ENCODE data around the gene SPATA22.
"Not testable (repeated sequence)": the region's sequence is repeated elsewhere in the genome, so short reads cannot be mapped to it uniquely, and the experiment has no call there.

SPATA22 gene

GRCh38 chr17:3471599-3471998 is at the start of gene SPATA22:
TSS of gene SPATA22 (minus strand) at chr17:3471819. CDS start at chr17:3469325, 2,494 bp downstream.
- DNase-seq, result no peak

GRCh38 chr17:3519472-3519871 is 47.9 kb upstream of the SPATA22 start:
- DNase-seq, result not testable (repeated sequence)

DNA sequence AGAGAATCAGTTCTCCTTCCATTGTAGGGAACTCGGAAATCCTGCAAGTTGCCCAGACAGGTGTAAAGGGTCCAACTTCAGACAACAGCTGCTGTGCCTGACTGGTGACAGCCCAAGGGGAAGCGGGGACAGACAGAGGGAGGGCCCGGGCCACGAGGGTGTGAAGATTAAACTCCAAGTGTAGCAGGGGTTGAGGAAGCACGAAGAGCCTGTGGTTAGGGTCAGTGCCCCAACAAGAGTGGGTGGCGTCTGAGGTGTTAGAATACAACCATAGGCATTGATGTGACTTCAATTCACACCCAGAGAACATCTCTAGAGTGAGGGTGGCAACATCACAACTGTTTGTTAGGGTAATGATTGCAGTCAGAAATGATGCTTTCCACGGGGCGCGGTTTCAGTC is 43.3 kb upstream of the SPATA22 start:
- DNase-seq, result no peak

DNA sequence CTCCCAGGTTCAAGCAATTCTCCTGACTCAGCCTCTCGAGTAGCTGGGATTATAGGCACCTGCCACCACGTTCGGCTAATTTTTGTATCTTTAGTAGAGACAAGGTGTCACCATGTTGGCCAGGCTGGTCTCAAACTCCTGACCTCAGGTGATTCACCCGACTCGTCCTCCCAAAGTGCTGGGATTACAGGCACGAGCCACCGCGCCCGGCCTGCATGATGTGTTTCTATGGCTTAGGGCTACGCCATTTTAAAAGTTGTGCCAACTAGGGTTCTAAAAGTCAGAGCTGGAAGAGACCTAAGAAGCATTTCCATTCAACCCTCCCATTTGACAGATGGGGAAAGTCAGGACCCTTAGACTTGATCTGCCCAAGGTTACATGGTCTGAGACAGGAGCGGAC is 42.5 kb upstream of the SPATA22 start:
- not testable (repeated sequence) for DNase-seq

GRCh38 chr17:3513305-3514035 is 41.9 kb upstream of the SPATA22 start:
- no peak for DNase-seq

DNA sequence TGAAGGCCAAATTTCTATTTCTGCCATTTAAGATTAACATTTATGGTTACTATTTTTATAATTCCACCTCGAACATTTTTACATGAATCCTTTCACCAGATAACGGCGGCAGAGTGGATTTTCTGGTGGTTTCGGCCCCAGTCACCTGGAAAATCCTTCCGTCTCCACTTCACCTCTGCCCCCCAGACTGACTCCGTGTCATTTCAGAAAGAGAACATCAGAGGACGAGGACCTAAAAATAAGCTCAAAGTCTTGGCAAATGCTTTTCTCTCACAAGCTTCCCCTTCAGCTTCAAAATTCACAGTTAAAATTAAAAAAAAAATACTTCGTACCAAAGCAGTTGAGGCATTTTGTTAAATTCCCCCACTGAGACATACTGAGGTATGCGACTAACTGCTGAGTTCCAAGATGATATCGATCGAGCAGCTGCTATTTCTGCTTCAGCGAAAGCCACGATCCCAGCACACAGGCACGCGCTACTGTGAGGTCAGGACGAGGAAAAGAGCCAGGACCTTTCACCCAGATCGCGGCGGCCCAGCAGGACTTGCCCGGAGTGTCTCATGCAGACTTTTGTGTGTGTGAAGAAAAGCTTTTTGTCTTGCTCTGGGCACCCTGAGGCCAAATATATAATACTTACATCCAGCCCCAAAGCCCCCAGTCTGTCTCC is 41.0 kb upstream of the SPATA22 start:
- no peak for DNase-seq

GRCh38 chr17:3511852-3512504 is 40.4 kb upstream of the SPATA22 start:
- no peak for DNase-seq

GRCh38 chr17:3510090-3510489 is 38.5 kb upstream of the SPATA22 start:
- DNase-seq, result no peak

- no peak for DNase-seq
These were observed 36.2 kb upstream of the SPATA22 start for GRCh38 chr17:3507869-3508268.

DNA sequence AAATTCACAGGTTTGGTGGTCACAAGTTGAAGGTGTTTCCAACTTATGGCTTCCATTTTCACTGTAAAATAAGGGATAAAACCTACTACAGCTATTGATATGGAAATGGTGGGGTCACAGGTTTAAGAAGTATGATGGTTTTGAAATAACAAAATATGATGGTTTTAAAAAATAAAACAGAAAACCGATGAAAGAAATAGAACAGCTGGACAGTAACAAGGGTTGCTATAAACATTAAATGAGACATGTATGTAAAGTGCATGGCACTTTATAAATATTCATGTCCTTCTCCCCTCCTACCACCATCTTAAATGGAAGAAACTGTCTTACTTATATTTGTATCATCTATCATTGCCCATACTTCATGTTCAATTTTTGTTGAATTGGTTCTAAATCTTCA is 35.5 kb upstream of the SPATA22 start:
- no peak for DNase-seq

DNA sequence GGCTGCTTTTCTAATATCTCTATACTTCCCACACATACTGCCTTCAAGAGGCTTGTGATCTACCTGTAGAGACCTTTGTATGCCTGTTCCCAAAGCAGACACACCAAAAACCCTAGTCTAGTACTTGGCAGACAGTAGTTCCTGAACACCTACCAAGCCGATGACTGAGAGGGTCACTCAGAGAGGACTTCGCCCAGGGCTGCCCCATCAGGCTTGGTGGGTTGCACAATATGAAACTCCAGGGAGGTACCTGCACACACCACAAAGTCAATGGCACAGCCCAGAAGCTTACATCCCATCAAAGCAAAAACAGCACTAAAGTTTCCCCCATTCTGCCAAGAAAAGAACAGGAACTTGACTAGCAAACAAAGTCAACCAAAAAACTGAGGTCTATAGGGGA is 34.4 kb upstream of the SPATA22 start:
- no peak for DNase-seq

DNA sequence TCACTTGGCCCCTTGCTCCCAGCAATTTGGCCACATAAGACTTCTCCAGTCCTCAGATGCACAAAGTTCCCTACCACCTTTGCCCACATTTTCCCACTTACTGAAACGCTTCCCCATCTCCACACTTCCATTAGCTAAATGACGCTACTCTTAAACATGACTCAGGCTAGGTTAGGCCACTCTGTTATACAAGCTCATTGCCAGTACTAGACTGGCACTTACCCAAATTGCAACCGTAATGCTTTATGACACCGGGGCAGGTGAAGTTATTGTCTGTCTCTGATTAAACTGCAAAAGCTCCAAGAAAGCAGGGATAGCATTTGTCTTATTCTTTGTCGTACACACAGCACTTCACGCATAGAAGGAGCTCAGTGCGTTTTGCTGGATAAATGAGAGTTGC is 33.4 kb upstream of the SPATA22 start:
- no peak for DNase-seq

GRCh38 chr17:3503285-3503684 is 31.7 kb upstream of the SPATA22 start:
- DNase-seq, result no peak

DNA sequence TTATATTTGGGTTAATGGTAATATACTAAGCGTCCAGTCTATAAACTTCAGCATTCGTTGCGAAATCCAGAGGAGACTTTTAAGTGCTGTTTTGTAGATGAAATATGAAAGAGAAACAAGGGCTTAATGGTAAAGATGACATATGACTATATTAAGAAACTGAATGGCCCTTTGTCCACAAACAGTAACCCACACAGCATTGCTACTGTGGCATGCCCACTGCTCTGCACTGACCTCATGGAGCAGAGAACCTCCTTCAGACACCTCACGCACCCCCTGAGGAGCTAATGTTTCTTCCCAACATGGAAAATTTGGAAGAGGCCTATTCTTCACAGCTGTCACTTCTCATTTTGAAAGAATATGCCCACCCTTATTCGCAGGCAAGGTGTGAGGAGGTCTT is 30.8 kb upstream of the SPATA22 start:
- peak; percentile 1 for DNase-seq

DNA sequence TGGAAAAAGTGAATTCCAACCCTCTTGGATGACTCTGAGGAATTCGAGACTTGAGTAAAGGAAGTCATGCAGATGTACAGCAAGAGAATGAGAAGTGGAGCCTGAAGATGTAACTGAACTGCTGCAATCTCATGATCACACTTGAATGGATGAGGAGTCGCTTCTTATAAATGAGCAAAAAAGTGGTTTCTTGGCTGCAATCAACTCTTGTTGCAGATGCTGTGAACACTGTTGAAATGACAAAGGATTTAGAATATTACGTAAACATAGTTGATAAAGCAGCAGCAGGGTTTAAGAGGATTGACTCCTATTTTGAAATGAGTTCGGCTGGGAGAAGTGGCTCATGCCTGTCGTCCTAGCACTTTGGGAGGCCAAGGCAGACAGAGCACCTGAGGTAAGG is 29.7 kb upstream of the SPATA22 start:
- DNase-seq, result no peak

DNA sequence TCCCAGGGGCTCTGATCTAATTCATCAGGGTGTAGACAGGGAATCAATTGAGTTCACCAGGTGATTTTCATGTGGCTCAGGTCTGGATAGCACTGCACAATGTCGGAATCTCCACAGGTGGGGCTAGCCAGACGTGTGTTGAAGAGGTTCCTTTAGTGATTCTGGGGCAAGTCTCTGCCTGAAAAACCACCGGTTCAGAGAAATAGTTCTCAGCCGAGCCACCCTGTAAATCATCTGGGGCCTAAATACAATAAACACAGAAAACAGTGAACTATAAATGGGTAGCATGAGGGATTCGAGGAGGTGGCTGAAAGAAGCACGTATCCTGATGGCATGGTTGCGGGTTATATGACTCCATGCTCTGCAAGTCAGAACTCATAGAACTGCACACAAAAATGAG is 25.5 kb upstream of the SPATA22 start:
- no peak for DNase-seq

DNA sequence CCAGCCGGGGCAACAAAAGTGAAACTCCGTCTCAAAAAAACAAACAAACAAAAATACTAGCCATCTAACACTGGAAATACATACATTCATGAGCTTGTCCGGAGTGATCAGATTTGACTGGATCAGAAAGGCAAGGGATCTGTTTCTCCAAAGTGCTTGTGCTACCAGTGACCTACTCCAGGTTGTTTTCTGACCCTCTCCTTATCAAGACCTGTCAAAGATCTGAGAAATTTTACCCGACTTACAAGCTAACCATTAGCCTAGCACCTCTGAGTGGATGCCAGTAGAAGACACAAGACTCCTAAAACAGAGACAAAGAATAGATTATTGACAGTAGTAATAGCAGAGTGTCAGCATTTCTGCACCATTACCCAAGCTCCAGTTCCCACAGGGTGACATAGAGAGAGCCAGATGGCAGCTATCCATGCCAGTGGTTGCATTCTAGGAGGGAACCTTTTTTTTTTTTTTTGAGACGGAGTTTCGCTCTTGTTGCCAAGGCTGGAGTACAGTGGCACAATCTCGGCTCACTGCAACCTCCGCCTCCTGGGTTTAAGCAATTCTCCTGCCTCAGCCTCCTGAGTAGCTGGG is 14.0 kb upstream of the SPATA22 start:
- no peak for DNase-seq

DNA sequence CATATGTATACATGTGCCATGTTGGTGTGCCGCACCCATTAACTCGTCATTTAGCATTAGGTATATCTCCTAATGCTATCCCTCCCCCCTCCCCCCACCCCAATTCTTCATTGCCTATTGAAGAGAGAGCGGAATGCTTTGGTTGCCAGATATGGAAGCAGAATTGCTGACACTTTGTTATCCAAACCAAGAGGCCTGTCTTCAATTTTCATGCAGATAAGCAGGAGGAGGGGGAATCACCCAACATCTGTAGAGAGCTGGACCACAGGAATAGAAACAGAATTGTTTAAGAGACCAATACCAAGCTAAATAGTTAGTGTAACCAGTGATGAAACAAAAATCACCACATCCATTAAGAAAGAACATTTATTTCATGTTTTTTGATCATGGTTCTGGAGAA is 11.2 kb upstream of the SPATA22 start:
- no peak for DNase-seq

DNA sequence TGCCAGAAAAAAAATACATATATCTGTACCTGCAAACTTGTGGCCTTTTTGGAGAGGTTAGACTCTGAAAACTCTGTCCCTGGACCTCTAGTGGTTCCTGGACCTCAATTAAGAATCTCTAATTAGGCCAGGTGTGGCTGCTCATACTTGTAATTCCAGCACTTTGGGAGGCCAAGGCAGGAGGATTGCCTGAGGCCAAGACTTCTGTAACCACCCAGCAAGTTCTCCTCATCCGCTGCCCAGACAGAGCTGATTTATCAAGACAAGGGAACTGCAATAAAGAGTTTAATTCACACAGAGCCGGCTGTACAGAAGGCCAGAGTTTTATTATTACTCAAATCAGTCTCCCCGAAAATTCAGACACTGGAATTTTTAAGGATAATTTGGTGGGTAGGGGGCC is 8.4 kb upstream of the SPATA22 start:
- DNase-seq, result no peak

GRCh38 chr17:3475812-3476610 is 4.4 kb upstream of the SPATA22 start, which contains the start of gene ASPA:
TSS of gene ASPA (plus strand) at chr17:3475997. CDS start at chr17:3476160, 163 bp downstream.
- DNase-seq, result peak; percentile 1

DNA sequence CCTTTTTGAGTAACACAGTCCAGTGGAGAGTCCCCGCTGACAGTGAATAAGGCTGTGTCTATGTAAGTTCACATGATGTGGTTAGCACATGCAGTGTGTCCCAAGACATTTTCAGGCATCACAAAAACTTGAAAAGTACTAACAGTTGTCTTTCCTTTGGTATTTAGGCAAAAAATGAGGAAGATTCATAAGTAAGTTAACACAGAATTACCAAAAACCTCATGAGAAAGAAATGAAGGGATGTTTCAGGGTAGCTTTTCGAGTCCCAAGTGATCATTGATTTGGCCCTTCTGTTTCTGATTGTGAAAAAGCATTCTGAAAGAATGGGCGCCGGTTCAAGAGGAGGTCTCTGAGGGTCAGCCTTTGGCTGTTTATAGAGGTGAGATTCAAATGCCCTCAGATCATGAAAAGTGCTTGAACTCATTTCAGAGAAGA is 3.6 kb upstream of the SPATA22 start:
- DNase-seq, result no peak

- DNase-seq, result no peak
These were observed 2.6 kb upstream of the SPATA22 start for GRCh38 chr17:3474212-3474611.

DNA sequence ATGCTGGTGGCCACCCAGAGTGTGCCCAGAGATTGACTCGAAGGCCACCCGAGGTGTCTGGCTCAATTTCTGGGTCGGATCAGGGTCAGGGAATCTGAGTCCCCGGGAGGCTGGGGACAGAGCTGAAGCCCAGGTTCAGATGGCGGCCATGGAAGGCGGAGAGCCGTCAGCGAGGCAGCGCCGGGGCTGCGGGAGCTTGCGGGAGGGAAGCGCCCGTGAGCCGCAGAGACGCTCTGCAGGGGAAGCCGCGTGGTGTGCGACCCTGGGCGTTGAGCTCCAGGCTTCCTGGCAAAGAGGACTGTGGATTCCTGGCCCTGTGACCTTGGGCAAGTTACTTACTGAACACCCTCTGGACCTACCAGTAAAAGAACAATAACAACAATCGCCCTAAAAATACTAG is 518 bp upstream of the SPATA22 start:
- DNase-seq, result no peak

Measured in inflammatory macrophage treated with lipopolysaccharide for 4 hours (primary cell).